Measurements from ENCODE around the gene SLC17A7. TPM values are rescaled to one million over a fixed set of nuclear protein-coding genes. Genes with fewer than 3 reads are reported as not detected.
A peak's percentile ranks its signal among the peaks of the same experiment; 100 is the strongest.

Gene SLC17A7
- total RNA-seq, 1 experiment from 2014 or later: 1.6 TPM

DNA sequence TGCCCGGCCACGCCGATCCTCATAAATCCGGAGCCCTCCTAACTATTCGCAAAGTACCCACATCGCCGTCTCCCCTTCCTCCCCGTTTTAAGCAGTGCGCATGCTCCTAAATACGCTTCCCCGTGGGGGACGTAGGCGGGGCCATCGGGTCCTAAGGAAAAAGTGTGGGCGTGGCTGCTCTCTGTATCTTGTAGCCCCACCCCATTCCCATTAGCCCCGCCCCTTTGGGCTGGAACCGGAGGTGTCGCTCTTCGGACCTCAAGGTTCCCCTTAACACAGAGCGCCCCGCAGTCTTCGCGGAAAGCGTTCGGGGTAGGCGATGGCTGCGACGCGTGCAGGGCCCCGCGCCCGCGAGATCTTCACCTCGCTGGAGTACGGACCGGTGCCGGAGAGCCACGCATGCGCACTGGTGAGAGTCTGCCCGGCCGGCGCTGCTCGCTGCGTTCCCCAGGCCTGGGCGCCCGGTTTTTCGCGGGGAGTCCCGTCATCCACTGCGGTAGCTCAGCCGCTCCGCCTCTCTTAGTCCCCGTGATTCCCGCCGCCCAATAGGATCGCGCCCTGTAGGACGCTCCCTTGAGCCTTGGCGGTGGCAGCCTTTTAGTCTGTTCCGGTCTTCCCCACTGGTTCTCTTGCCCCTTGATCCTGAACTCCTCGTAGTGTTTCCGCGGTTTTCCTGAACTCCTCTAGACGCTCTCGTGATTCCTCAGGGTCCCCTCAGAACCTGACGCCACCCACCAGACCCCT lies 11.9 kb upstream of the SLC17A7 start, which contains the start of gene ALDH16A1 (continued):
- TF ChIP-seq CREM (CRISPR knock-in tag; IDR thresholded peaks at IDR 0.05) (no peak), TCF7 (CRISPR knock-in tag; IDR thresholded peaks at IDR 0.05; ENCODE audit: low read depth) (no peak), SP1 (CRISPR knock-in tag; conservative IDR thresholded peaks at IDR 0.05) (peak; percentile 76), NR1H2 (CRISPR knock-in tag; IDR thresholded peaks at IDR 0.05) (no peak), NFYB (CRISPR knock-in tag; conservative IDR thresholded peaks at IDR 0.05; ENCODE audit: low read depth) (peak; percentile 81), SMAD3 (CRISPR knock-in tag; IDR thresholded peaks at IDR 0.05; ENCODE audit: borderline replicate concordance) (no peak), FOXK1 (CRISPR knock-in tag; IDR thresholded peaks at IDR 0.05) (peak; percentile 35; the same call in 1 of the 2 replicates), IRF2 (CRISPR knock-in tag; IDR thresholded peaks at IDR 0.05; ENCODE audit: borderline replicate concordance, low read depth) (no peak), ETV6 (CRISPR knock-in tag; IDR thresholded peaks at IDR 0.05) (peak; percentile 11; the same call in 1 of the 2 replicates), FOXJ3 (CRISPR knock-in tag; IDR thresholded peaks at IDR 0.05; ENCODE audit: borderline replicate concordance) (no peak), NFE2L1 (CRISPR knock-in tag; IDR thresholded peaks at IDR 0.05) (peak; percentile 24; the same call in 1 of the 2 replicates), ZBTB21 (CRISPR knock-in tag; IDR thresholded peaks at IDR 0.05; ENCODE audit: borderline replicate concordance) (no peak; the same call in 1 of the 2 replicates), ZNF671 (CRISPR knock-in tag; IDR thresholded peaks at IDR 0.05) (no peak)
- TF ChIP-seq, protein P1, sequence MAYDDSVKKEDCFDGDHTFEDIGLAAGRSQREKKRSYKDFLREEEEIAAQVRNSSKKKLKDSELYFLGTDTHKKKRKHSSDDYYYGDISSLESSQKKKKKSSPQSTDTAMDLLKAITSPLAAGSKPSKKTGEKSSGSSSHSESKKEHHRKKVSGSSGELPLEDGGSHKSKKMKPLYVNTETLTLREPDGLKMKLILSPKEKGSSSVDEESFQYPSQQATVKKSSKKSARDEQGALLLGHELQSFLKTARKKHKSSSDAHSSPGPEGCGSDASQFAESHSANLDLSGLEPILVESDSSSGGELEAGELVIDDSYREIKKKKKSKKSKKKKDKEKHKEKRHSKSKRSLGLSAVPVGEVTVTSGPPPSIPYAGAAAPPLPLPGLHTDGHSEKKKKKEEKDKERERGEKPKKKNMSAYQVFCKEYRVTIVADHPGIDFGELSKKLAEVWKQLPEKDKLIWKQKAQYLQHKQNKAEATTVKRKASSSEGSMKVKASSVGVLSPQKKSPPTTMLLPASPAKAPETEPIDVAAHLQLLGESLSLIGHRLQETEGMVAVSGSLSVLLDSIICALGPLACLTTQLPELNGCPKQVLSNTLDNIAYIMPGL (CRISPR knock-in tag; IDR thresholded peaks at IDR 0.05): 0 out of 2 replicates have a peak, but pooled peaks have one; percentile 38
- TF ChIP-seq, protein P2, sequence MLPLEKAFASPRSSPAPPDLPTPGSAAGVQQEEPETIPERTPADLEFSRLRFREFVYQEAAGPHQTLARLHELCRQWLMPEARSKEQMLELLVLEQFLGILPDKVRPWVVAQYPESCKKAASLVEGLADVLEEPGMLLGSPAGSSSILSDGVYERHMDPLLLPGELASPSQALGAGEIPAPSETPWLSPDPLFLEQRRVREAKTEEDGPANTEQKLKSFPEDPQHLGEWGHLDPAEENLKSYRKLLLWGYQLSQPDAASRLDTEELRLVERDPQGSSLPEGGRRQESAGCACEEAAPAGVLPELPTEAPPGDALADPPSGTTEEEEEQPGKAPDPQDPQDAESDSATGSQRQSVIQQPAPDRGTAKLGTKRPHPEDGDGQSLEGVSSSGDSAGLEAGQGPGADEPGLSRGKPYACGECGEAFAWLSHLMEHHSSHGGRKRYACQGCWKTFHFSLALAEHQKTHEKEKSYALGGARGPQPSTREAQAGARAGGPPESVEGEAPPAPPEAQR (CRISPR knock-in tag; IDR thresholded peaks at IDR 0.05): no peak
- TF ChIP-seq, protein P3, sequence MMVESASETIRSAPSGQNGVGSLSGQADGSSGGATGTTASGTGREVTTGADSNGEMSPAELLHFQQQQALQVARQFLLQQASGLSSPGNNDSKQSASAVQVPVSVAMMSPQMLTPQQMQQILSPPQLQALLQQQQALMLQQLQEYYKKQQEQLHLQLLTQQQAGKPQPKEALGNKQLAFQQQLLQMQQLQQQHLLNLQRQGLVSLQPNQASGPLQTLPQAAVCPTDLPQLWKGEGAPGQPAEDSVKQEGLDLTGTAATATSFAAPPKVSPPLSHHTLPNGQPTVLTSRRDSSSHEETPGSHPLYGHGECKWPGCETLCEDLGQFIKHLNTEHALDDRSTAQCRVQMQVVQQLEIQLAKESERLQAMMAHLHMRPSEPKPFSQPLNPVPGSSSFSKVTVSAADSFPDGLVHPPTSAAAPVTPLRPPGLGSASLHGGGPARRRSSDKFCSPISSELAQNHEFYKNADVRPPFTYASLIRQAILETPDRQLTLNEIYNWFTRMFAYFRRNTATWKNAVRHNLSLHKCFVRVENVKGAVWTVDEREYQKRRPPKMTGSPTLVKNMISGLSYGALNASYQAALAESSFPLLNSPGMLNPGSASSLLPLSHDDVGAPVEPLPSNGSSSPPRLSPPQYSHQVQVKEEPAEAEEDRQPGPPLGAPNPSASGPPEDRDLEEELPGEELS (CRISPR knock-in tag; IDR thresholded peaks at IDR 0.05): peak; percentile 12; the same call in 1 of the 2 replicates
- TF ChIP-seq, protein P4, sequence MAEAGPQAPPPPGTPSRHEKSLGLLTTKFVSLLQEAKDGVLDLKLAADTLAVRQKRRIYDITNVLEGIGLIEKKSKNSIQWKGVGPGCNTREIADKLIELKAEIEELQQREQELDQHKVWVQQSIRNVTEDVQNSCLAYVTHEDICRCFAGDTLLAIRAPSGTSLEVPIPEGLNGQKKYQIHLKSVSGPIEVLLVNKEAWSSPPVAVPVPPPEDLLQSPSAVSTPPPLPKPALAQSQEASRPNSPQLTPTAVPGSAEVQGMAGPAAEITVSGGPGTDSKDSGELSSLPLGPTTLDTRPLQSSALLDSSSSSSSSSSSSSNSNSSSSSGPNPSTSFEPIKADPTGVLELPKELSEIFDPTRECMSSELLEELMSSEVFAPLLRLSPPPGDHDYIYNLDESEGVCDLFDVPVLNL (CRISPR knock-in tag; IDR thresholded peaks at IDR 0.05; ENCODE audit: borderline replicate concordance, low read depth): no peak
- TF ChIP-seq, protein P5, sequence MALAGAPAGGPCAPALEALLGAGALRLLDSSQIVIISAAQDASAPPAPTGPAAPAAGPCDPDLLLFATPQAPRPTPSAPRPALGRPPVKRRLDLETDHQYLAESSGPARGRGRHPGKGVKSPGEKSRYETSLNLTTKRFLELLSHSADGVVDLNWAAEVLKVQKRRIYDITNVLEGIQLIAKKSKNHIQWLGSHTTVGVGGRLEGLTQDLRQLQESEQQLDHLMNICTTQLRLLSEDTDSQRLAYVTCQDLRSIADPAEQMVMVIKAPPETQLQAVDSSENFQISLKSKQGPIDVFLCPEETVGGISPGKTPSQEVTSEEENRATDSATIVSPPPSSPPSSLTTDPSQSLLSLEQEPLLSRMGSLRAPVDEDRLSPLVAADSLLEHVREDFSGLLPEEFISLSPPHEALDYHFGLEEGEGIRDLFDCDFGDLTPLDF (CRISPR knock-in tag; IDR thresholded peaks at IDR 0.05): 0 out of 2 replicates have a peak, but pooled peaks have one; percentile 55
- TF ChIP-seq, protein P6, sequence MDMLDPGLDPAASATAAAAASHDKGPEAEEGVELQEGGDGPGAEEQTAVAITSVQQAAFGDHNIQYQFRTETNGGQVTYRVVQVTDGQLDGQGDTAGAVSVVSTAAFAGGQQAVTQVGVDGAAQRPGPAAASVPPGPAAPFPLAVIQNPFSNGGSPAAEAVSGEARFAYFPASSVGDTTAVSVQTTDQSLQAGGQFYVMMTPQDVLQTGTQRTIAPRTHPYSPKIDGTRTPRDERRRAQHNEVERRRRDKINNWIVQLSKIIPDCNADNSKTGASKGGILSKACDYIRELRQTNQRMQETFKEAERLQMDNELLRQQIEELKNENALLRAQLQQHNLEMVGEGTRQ (CRISPR knock-in tag; IDR thresholded peaks at IDR 0.05): peak; percentile 95
- TF ChIP-seq, protein P7, sequence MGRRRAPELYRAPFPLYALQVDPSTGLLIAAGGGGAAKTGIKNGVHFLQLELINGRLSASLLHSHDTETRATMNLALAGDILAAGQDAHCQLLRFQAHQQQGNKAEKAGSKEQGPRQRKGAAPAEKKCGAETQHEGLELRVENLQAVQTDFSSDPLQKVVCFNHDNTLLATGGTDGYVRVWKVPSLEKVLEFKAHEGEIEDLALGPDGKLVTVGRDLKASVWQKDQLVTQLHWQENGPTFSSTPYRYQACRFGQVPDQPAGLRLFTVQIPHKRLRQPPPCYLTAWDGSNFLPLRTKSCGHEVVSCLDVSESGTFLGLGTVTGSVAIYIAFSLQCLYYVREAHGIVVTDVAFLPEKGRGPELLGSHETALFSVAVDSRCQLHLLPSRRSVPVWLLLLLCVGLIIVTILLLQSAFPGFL (CRISPR knock-in tag; IDR thresholded peaks at IDR 0.05; ENCODE audit: borderline replicate concordance): no peak

Measured in WTC11 (cell line).